ENCODE results near the gene ADGRG1. TPM values are rescaled to one million over a fixed set of nuclear protein-coding genes. Genes with fewer than 3 reads are reported as not detected.

ADGRG1 gene
- total RNA-seq, 1 donor = 1.3 TPM

DNA sequence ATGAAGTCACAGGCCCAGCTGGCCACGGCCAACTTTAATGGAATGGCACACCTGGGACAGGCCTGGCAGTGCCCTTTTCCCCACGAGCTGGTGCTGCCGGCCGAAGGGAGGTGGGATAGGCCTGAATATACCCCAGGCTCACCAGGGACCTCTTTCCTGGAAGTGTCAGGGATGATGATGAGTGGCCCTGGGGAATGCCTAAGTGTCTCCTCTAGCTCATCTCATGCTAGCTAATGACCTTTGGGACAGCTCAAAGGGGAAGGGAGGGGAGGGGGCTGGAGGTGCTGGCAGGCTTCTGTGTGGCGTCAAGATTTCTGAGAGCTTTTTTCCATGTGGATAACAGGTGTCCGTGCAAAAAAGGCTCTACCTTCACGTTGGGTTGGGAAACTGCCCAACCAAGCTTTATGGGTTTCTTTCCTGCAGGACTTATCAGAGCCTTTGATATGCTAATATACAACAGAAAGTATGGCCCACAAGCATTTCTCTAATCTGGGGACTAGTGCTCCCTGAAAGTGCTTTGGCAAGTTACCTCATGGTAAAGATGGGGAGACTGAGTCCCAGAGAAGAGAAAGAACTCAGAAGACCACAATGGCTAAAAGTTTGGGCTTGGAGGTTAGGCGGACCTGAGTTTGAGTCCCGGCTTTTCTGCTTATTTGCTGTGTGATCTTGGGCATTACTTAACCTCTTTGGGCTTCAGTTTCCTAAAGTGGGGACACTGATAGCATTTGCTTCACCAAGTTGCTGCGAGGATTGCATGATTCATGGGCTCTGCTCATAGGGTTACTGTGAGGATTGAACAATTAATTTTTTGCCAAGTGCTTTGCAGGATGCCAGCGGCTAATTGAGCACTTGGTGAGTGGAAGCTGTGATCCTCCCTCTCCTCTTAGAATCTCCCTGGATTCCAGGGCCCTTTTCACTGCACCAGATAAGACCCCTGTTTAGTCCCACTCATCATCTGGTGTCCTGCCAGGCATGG lies 14.0 kb downstream of the ADGRG1 start:
- TF ChIP-seq, protein P1, sequence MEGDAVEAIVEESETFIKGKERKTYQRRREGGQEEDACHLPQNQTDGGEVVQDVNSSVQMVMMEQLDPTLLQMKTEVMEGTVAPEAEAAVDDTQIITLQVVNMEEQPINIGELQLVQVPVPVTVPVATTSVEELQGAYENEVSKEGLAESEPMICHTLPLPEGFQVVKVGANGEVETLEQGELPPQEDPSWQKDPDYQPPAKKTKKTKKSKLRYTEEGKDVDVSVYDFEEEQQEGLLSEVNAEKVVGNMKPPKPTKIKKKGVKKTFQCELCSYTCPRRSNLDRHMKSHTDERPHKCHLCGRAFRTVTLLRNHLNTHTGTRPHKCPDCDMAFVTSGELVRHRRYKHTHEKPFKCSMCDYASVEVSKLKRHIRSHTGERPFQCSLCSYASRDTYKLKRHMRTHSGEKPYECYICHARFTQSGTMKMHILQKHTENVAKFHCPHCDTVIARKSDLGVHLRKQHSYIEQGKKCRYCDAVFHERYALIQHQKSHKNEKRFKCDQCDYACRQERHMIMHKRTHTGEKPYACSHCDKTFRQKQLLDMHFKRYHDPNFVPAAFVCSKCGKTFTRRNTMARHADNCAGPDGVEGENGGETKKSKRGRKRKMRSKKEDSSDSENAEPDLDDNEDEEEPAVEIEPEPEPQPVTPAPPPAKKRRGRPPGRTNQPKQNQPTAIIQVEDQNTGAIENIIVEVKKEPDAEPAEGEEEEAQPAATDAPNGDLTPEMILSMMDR (IDR thresholded peaks at IDR 0.05; ENCODE audit: insufficient read depth, low read depth, low read length) = no peak
- H3K4me3 ChIP-seq (ENCODE audit: low read depth, low read length) = no peak overlapping the region
- no peak for DNase-seq (ENCODE audit: low read depth)

DNA sequence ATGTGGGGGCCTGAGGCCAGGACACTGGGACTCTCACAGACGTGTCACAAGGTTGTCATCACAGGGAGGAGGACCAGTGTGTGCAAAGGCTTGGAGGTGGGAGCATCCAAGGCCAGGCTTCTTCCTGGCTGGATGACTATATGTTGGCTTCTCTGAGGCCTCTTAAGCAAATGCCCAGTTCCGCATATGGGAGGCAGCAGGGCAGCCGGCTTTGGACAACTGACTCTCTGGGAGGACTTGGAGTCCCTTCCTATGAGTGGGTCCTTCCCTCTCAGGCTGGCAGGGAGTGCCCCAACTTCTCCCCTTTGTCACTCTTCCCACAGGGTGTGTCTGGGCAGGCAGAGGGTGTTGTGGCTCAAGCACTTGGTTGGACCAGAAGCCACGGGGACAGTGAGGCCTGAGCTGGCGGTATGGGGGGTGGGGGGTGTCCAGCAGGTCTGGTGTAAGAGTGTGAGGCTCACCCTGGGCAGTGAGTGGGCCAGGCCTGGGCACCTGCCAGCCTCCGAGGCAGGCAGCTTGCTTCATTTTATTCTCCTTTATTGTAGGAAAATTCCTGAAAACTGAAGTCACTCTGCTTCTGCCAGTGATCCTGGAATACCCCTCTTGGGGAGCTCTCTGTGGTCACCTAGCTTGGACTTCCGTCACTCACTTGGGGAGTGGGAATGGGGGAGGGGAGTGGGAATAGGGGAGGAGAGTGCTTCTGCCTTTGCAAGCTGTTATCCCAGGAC lies 14.9 kb downstream of the ADGRG1 start:
- no peak overlapping the region for H3K4me3 ChIP-seq (ENCODE audit: low read depth, low read length)
- no peak for DNase-seq (ENCODE audit: low read depth)
- TF ChIP-seq, protein P1 (IDR thresholded peaks at IDR 0.05; ENCODE audit: insufficient read depth, low read depth, low read length) = no peak

DNA sequence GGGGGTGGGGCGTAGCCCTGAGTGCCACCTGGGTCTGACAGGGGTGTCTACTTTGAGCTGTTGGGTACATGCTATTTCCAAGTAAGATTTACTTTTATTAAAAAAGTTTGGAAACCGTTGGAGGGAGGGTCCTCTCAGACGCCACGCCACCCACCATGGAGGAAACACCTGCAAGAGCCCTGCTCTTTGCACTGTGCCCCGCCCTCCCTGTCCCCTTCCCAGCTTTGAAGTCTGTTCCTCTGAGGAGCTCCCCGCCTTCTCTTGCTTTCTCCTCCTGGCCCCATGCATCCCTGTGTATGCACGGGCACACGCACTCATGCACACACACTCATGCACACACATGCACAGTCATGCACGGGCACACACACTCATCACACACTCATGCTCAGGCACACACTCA lies 15.5 kb downstream of the ADGRG1 start:
- no peak overlapping the region for H3K4me3 ChIP-seq (ENCODE audit: low read depth, low read length)
- DNase-seq (ENCODE audit: low read depth) = no peak
- TF ChIP-seq, protein P1 (IDR thresholded peaks at IDR 0.05; ENCODE audit: insufficient read depth, low read depth, low read length) = no peak

DNA sequence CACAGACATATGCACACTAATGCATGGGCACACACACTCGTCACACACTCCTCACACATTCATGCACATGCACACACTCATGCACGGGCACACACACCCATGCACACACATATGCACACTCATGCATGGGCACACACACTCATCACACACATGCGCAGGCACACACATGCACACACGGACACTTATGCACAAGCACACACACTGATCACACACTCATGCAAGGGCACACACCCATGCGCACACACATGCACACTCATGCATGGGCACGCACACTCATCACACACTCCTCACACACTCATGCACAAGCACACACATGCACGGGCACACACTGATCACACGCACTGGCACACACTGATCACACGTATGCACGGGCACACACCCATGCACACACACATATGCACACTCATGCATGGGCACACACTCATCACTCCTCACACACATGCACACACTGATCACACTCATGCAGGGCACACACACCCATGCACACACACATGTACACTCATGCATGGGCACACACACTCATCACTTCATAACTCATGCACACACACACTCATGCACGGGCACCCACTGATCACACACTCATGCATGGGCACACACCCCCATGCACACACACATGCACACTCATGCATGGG lies 16.1 kb downstream of the ADGRG1 start:
- no peak overlapping the region for H3K4me3 ChIP-seq (ENCODE audit: low read depth, low read length)
- DNase-seq (ENCODE audit: low read depth) = no peak

DNA sequence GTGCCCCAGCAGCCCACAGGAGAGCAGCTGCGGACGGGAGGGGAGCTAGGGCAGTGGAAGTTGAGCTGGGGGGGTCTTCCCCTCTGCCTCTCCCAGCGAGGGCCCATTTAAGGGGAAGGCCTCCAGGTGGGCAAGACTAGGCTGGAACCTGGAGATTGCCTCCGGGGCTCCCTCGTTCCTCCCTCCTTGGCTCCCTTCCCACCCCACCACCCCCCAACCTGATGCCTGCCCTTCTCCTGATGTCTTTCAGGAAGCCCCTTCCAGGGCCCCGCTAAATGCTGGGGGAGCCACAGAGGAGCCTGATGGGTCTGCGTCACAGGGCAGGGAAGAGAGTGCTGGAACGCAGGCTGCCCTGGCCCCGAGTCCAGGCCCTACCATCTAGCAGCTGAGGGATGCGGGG lies 16.7 kb downstream of the ADGRG1 start:
- TF ChIP-seq, protein P1 (IDR thresholded peaks at IDR 0.05; ENCODE audit: insufficient read depth, low read depth, low read length) = no peak
- no peak overlapping the region for H3K4me3 ChIP-seq (ENCODE audit: low read depth, low read length)
- DNase-seq (ENCODE audit: low read depth) = no peak

More for the DNA sequence above, 16.1 kb downstream of the ADGRG1 start:
- TF ChIP-seq, protein P1 (IDR thresholded peaks at IDR 0.05; ENCODE audit: insufficient read depth, low read depth, low read length) = no peak

DNA sequence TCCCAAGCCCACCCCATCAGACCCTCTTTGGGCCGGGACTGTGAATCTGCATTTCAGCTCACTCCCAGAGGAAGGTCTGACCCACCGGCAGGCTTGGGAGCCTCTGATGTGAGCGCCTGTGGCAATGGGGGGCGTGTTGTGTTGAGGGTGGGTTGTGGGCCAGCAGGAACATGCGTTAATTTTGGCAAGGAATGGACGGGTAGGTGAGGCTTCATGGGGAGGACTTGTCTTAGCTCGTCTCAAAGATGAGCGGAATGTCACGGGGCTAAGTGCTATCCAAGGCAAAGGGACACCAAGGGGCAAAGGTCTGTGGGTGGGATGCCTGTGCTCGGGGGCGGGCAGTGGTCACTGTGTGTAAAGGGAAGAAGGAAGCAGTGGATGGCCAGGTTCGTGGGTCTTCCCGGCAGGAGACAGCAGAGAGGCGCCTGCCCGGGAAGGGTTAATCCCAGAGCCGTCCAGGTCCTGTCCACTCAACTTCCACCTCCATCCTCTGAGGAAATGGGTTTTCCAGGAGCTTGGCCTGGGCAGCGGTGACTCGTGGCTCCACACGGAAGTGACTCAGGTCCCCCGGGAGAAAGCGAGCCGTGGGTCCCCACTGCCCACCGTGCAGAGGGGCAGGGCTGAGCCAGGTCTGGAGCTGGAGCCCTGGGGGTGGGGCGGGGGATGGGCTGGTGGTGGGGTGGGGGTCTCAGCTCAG lies 17.4 kb downstream of the ADGRG1 start:
- H3K4me3 ChIP-seq (ENCODE audit: low read depth, low read length) = no peak overlapping the region
- TF ChIP-seq, protein P1 (IDR thresholded peaks at IDR 0.05; ENCODE audit: insufficient read depth, low read depth, low read length) = no peak
- DNase-seq (ENCODE audit: low read depth) = no peak

Measured in fibroblast of villous mesenchyme (primary cell).